SK-N-DZ (cell line): Measurements from ENCODE around the gene RAB24.
"Not testable (repeated sequence)": the region's sequence is repeated elsewhere in the genome, so short reads cannot be mapped to it uniquely, and the experiment has no call there.

ENCODE experiments used
- DNase-seq: peaks from one replicate; pipeline ENCODE4 v3.0.0-alpha.2; 2015; ENCODE audit warnings: low spot score

The RAB24 gene

GRCh38 chr5:177311723-177312648 is 8.5 kb upstream of the RAB24 start, which contains the start of gene MXD3:
MXD3 (minus strand) TSS chr5:177311898; CDS start chr5:177311830, 68 bp downstream.
- DNase-seq: peak; percentile 98

- no peak for DNase-seq
Measured at GRCh38 chr5:177311392-177311722, 7.8 kb upstream of the RAB24 start.

GRCh38 chr5:177310757-177311391 is 7.4 kb upstream of the RAB24 start:
- DNase-seq: peak; percentile 34

- DNase-seq: no peak
Measured at GRCh38 chr5:177310332-177310731, 6.8 kb upstream of the RAB24 start.

GRCh38 chr5:177309351-177310191 is 6.1 kb upstream of the RAB24 start:
- peak; percentile 79 for DNase-seq

- DNase-seq: no peak
Measured at GRCh38 chr5:177308740-177309139, 5.2 kb upstream of the RAB24 start.

- no peak for DNase-seq
Measured at GRCh38 chr5:177307544-177308363, 4.2 kb upstream of the RAB24 start.

GRCh38 chr5:177306674-177307543 is 3.4 kb upstream of the RAB24 start:
- no peak for DNase-seq

GRCh38 chr5:177306103-177306640 is 2.7 kb upstream of the RAB24 start:
- DNase-seq: not testable (repeated sequence)

- no peak for DNase-seq
Measured at GRCh38 chr5:177304392-177305119, 1.0 kb upstream of the RAB24 start.

- DNase-seq: no peak
Measured at GRCh38 chr5:177303925-177304391, 439 bp upstream of the RAB24 start.

GRCh38 chr5:177302354-177303110 is 987 bp downstream of the RAB24 start:
- no peak for DNase-seq

GRCh38 chr5:177301503-177302165 is 1.9 kb downstream of the RAB24 start:
- DNase-seq: no peak

- no peak for DNase-seq
Measured at GRCh38 chr5:177300951-177301350, 2.6 kb downstream of the RAB24 start.

GRCh38 chr5:177300236-177300880 is 3.2 kb downstream of the RAB24 start:
- DNase-seq: no peak

GRCh38 chr5:177299697-177300096 is 3.8 kb downstream of the RAB24 start:
- DNase-seq: no peak

- no peak for DNase-seq
Measured at GRCh38 chr5:177297922-177298321, 5.6 kb downstream of the RAB24 start.
